ENCODE data around the gene HOXA6.

DNA sequence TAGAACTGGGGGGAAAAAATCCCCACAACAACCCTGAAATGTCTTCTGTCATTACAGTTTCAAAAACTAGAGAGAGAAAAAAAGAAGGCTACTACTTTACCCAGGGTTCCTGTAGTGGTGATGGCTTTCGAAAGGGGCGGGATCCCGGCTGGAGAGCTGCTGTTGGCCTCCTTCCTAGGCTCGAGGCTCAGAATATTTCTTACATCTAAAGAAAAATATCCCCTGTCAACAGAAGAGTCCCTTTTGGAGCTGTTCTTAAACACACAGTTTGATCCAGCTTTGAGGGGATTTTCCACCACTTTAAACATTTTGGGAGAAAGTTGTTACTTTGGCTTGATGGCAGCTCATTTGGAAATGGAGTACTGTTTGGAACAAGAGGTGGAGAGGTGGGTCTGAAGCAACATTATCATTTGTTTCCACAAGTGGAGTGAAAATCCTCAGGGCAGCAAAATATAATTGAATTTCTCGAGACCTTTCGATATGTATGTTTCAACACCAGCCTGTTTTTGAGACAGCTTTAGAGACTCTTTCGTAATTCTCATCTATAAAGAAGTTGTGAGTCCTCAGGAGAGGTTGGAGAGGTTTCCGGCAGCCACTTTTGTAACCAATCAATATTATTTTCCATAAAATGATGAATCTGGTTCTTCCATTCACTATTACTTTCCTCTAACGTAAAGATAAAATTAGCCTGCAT lies 47.3 kb upstream of the HOXA6 start:
- no peak for TF ChIP-seq CBFB (CRISPR knock-in tag; IDR thresholded peaks at IDR 0.05)
- no peak for TF ChIP-seq HOXB6 (CRISPR knock-in tag; IDR thresholded peaks at IDR 0.05; ENCODE audit: borderline replicate concordance)
- TF ChIP-seq, protein P1, sequence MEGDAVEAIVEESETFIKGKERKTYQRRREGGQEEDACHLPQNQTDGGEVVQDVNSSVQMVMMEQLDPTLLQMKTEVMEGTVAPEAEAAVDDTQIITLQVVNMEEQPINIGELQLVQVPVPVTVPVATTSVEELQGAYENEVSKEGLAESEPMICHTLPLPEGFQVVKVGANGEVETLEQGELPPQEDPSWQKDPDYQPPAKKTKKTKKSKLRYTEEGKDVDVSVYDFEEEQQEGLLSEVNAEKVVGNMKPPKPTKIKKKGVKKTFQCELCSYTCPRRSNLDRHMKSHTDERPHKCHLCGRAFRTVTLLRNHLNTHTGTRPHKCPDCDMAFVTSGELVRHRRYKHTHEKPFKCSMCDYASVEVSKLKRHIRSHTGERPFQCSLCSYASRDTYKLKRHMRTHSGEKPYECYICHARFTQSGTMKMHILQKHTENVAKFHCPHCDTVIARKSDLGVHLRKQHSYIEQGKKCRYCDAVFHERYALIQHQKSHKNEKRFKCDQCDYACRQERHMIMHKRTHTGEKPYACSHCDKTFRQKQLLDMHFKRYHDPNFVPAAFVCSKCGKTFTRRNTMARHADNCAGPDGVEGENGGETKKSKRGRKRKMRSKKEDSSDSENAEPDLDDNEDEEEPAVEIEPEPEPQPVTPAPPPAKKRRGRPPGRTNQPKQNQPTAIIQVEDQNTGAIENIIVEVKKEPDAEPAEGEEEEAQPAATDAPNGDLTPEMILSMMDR (IDR thresholded peaks at IDR 0.05 in 2 of 3, conservative IDR thresholded peaks at IDR 0.05 in 1 of 3; ENCODE audit: insufficient read depth in 2 of 3, low read depth in 1 of 3, low read length in 3 of 3), result no peak
- no peak for TF ChIP-seq ZNF212 (CRISPR knock-in tag; IDR thresholded peaks at IDR 0.05)
- no peak for TF ChIP-seq LEF1 (IDR thresholded peaks at IDR 0.05)
- no peak for TF ChIP-seq HMG20B (CRISPR knock-in tag; IDR thresholded peaks at IDR 0.05)
- TF ChIP-seq ZNF274 (IDR thresholded peaks at IDR 0.05; ENCODE audit: borderline replicate concordance, low read depth, low read length), result no peak
